Stimulated activated CD8-positive, alpha-beta memory T cell treated with anti-CD3 and anti-CD28 coated beads, Interleukin-2, amount 100 ng/mL, for 1 hour (primary cell): Measurements from ENCODE around the gene YTHDC2.
"Not testable (repeated sequence)": the region's sequence is repeated elsewhere in the genome, so short reads cannot be mapped to it uniquely, and the experiment has no call there.

Experiments used
- DNase-seq, 2 donors: peaks; one replicate each; pipeline ENCODE4 v3.0.0-alpha.2; 2020; ENCODE audit warnings: low read depth in 2 of 2

The YTHDC2 gene

GRCh38 chr5:113603246-113603645 lies 89.8 kb downstream of the YTHDC2 start:
- not testable (repeated sequence) for DNase-seq

- DNase-seq: no peak
Observed at GRCh38 chr5:113606298-113607134, 93.0 kb downstream of the YTHDC2 start.

GRCh38 chr5:113607361-113607760 lies 93.9 kb downstream of the YTHDC2 start:
- DNase-seq: no peak

- DNase-seq: no peak
Observed at GRCh38 chr5:113608113-113608596, 94.7 kb downstream of the YTHDC2 start.

- DNase-seq: no peak
Observed at GRCh38 chr5:113612060-113612496, 98.6 kb downstream of the YTHDC2 start.

- DNase-seq: no peak
Observed at GRCh38 chr5:113614191-113614590, 100.7 kb downstream of the YTHDC2 start.

- DNase-seq: no peak
Observed at GRCh38 chr5:113615708-113616107, 102.2 kb downstream of the YTHDC2 start.

GRCh38 chr5:113617191-113617796 lies 103.8 kb downstream of the YTHDC2 start:
- no peak for DNase-seq

GRCh38 chr5:113632996-113633395 lies 119.5 kb downstream of the YTHDC2 start:
- DNase-seq: no peak

GRCh38 chr5:113634957-113635356 lies 121.5 kb downstream of the YTHDC2 start:
- no peak for DNase-seq

- DNase-seq: no peak
Observed at GRCh38 chr5:113641715-113642114, 128.2 kb downstream of the YTHDC2 start.
